Progenitor cell of endocrine pancreas (in vitro differentiated cells): ENCODE measurements around the gene PVR. TPM values are rescaled to one million over a fixed set of nuclear protein-coding genes. Genes with fewer than 3 reads are reported as not detected.
"Not testable (repeated sequence)": the region's sequence is repeated elsewhere in the genome, so short reads cannot be mapped to it uniquely, and the experiment has no call there.

ENCODE experiments used
- DNase-seq: peaks from one replicate; pipeline ENCODE4 v3.0.0; 2021; ENCODE audit warnings: low spot score; ENCODE audit not compliant: unreplicated experiment
- H3K27ac Mint-ChIP-seq: 2 replicates; pipeline ENCODE4 v1.8.0; 2021; ENCODE audit warnings: mild to moderate bottlenecking, moderate library complexity, mixed read lengths
- H3K27me3 Mint-ChIP-seq: 2 replicates; pipeline ENCODE4 v1.8.0; 2021; ENCODE audit warnings: mixed read lengths
- H3K36me3 Mint-ChIP-seq: 2 replicates; pipeline ENCODE4 v1.8.0; 2022; ENCODE audit warnings: mixed read lengths; ENCODE audit not compliant: insufficient read depth
- H3K4me1 Mint-ChIP-seq: 2 replicates; pipeline ENCODE4 v1.8.0; 2021; ENCODE audit warnings: low read depth, mixed read lengths
- H3K4me3 Mint-ChIP-seq: 2 replicates; pipeline ENCODE4 v1.8.0; 2021; ENCODE audit warnings: low read depth, mild to moderate bottlenecking, moderate library complexity, mixed read lengths
- H3K9me3 Mint-ChIP-seq: 2 replicates; pipeline ENCODE4 v1.8.0; 2021; ENCODE audit warnings: low read depth, mixed read lengths
- total RNA-seq: library from RNA; stranded (reverse); gene quantifications from 2 replicates; pipeline ENCODE4 v1.2.1, GENCODE V29; 2021
- TF ChIP-seq, protein P1 (sequence below): fragments of 200-600 bp; sonication (generic); IDR thresholded peaks from one replicate; pipeline ENCODE4 v1.5.0; 2021; ENCODE audit warnings: antibody characterized with exemption, mild to moderate bottlenecking; ENCODE audit not compliant: unreplicated experiment

Gene PVR
- total RNA-seq, 1 donor from 2014 or later, result 61.2 TPM

GRCh38 chr19:44624840-44625354 lies 18.8 kb upstream of the PVR start:
- H3K27ac Mint-ChIP-seq, result no peak overlapping the region
- no peak overlapping the region for H3K4me3 Mint-ChIP-seq
- DNase-seq, result no peak
- H3K36me3 Mint-ChIP-seq, result peaks cover 5% of the 10 kb centered on the region
- peaks cover 1% of the 10 kb centered on the region for H3K4me1 Mint-ChIP-seq
- TF ChIP-seq, protein P1, sequence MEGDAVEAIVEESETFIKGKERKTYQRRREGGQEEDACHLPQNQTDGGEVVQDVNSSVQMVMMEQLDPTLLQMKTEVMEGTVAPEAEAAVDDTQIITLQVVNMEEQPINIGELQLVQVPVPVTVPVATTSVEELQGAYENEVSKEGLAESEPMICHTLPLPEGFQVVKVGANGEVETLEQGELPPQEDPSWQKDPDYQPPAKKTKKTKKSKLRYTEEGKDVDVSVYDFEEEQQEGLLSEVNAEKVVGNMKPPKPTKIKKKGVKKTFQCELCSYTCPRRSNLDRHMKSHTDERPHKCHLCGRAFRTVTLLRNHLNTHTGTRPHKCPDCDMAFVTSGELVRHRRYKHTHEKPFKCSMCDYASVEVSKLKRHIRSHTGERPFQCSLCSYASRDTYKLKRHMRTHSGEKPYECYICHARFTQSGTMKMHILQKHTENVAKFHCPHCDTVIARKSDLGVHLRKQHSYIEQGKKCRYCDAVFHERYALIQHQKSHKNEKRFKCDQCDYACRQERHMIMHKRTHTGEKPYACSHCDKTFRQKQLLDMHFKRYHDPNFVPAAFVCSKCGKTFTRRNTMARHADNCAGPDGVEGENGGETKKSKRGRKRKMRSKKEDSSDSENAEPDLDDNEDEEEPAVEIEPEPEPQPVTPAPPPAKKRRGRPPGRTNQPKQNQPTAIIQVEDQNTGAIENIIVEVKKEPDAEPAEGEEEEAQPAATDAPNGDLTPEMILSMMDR, result no peak
- H3K27me3 Mint-ChIP-seq, result no peaks in the 10 kb centered on the region
- no peaks in the 10 kb centered on the region for H3K9me3 Mint-ChIP-seq

DNA sequence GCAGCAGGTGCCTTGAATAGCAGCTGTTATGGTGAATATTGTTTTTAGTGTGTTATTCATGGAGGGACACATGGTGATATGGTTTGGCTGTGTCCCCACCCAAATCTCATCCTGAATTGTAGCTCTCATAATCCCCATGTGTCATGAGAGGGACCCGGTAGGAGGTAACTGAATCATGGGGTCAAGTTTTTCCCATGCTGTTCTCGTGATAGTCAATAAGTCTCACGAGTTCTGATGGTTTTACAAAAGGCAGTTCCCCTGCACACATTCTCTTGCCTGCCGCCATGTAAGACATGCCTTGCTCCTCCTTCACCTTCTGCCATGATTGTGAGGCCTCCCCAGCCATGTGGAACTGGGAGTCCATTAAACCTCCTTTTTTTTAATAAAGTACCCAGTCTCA lies 18.1 kb upstream of the PVR start:
- H3K36me3 Mint-ChIP-seq, H3K27me3 Mint-ChIP-seq, H3K9me3 Mint-ChIP-seq, H3K4me1 Mint-ChIP-seq, H3K27ac Mint-ChIP-seq, DNase-seq, H3K4me3 Mint-ChIP-seq: not testable (repeated sequence)

DNA sequence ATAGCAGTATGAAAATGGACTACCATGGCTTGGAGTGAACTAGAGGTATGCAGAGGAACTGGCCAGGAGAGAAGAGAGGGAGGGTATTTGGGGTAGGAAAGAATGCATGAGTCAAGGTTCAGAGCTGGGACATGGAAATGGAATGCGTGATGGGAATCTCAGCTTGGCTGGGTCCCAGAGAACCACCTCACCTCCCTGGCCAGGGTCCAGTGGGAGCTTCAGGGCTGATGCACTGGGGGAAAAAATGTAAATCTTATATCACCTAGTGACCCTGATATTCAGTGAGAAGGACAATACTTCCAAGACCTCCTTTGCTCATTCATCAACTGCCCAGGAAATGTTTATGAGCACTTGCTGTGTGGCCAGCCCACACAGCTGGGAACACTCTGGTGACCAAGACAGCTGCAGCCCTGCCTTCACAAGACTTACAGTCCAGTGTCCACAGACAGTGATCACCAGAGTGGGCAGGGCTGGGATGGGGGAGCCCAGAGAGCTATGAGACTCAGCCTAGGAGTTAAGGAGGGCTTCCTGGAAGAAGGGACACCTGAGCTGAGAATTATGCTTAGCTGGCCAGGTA lies 17.6 kb upstream of the PVR start:
- Mint-ChIP-seq H3K4me1 (peaks cover 1% of the 10 kb centered on the region), H3K9me3 (no peaks in the 10 kb centered on the region), H3K27ac (peak overlapping the region; percentile 29), H3K4me3 (no peak overlapping the region), H3K36me3 (peaks cover 5% of the 10 kb centered on the region), H3K27me3 (no peaks in the 10 kb centered on the region)
- DNase-seq, result no peak
- TF ChIP-seq, protein P1, result no peak

DNA sequence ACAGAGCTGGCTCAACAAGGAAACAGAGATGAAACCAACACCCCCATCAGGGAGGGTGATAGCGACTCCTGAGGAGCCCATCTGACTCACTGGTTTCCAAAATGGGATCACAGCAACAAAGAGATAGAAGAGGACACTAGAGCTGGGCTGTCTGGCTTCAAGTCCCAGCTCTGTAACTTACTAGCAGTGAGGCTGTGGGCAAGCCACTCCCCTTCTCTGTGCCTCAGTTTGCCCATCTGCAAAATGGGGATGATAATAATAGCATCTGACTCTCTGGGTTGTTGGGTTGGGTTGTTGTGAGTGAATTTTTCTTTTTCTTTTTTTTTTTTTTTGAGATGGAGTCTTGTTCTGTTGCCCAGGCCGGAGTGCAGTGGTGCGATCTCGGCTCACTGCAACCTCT lies 16.1 kb upstream of the PVR start:
- TF ChIP-seq, protein P1, result no peak
- Mint-ChIP-seq H3K9me3 (no peaks in the 10 kb centered on the region), H3K4me3 (no peak overlapping the region), H3K27me3 (no peaks in the 10 kb centered on the region), H3K27ac (no peak overlapping the region), H3K4me1 (peaks cover 1% of the 10 kb centered on the region), H3K36me3 (peaks cover 5% of the 10 kb centered on the region)
- no peak for DNase-seq

DNA sequence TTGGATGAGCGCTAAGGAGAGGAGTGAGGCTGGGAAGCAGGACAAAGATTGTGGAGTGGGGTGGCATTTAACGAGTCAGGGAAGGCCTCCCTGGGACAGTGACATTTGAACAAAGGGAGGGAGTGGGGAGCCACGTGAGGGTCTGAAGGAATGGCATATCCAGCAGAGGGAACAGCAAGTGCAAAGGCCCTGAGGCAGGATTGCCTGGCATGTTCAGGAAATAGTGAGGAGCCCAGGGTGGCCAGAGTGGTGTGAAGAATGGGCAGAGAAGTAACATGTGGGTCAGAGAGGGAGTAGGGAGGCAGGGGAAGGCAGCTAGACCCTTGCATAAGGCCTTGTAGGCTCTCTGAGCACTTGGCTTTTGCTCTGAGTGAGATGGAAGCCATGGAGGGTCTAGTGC lies 14.9 kb upstream of the PVR start:
- peaks cover 5% of the 10 kb centered on the region for H3K36me3 Mint-ChIP-seq
- TF ChIP-seq, protein P1, result no peak
- no peak overlapping the region for H3K27ac Mint-ChIP-seq
- no peaks in the 10 kb centered on the region for H3K27me3 Mint-ChIP-seq
- peaks cover 8% of the 10 kb centered on the region for H3K4me1 Mint-ChIP-seq
- H3K4me3 Mint-ChIP-seq, result no peak overlapping the region
- no peaks in the 10 kb centered on the region for H3K9me3 Mint-ChIP-seq
- no peak for DNase-seq

GRCh38 chr19:44631611-44632010 lies 12.1 kb upstream of the PVR start:
- not testable (repeated sequence) for H3K4me3 Mint-ChIP-seq, H3K27ac Mint-ChIP-seq, H3K9me3 Mint-ChIP-seq, H3K27me3 Mint-ChIP-seq, DNase-seq, H3K36me3 Mint-ChIP-seq
- H3K4me1 Mint-ChIP-seq, result peaks cover 23% of the 10 kb centered on the region

- Mint-ChIP-seq H3K4me1 (peaks cover 29% of the 10 kb centered on the region), H3K27ac (peak overlapping the region; percentile 78)
- not testable (repeated sequence) for H3K4me3 Mint-ChIP-seq, DNase-seq, H3K9me3 Mint-ChIP-seq, H3K36me3 Mint-ChIP-seq, H3K27me3 Mint-ChIP-seq
Observed at GRCh38 chr19:44634058-44634457, 9.7 kb upstream of the PVR start.
